Activated naive CD4-positive, alpha-beta T cell treated with anti-CD3 and anti-CD28 coated beads, Interleukin-2, amount 10 ng/mL, durations not matched to agents 7 days and 5 days (primary cell): ENCODE data around the gene MUC12.
"Not testable (repeated sequence)": the region's sequence is repeated elsewhere in the genome, so short reads cannot be mapped to it uniquely, and the experiment has no call there.

Source experiments
- CTCF ChIA-PET: fragments of 350-600 bp; sonication (Branson Sonifier 250); formaldehyde crosslinking; loops from one replicate; lab custom pipeline; 2021; ENCODE audit warnings: antibody characterized with exemption; lab: Charles Lee
- DNase-seq: peaks from one replicate; pipeline ENCODE4 v3.0.0-alpha.2; 2020
- H3K27ac Mint-ChIP-seq: one replicate; pipeline ENCODE4 v1.8.0; 2021; ENCODE audit warnings: mild to moderate bottlenecking, moderate library complexity, mixed read lengths
- H3K27me3 Mint-ChIP-seq: one replicate; pipeline ENCODE4 v1.8.0; 2021; ENCODE audit warnings: mild to moderate bottlenecking, mixed read lengths
- H3K36me3 Mint-ChIP-seq: one replicate; pipeline ENCODE4 v1.8.0; 2021; ENCODE audit warnings: mixed read lengths
- H3K4me1 Mint-ChIP-seq: one replicate; pipeline ENCODE4 v1.8.0; 2021; ENCODE audit warnings: mixed read lengths
- H3K4me3 Mint-ChIP-seq: one replicate; pipeline ENCODE4 v1.8.0; 2021; ENCODE audit warnings: mild to moderate bottlenecking, moderate library complexity, mixed read lengths
- H3K9me3 Mint-ChIP-seq: one replicate; pipeline ENCODE4 v1.8.0; 2021; ENCODE audit warnings: mixed read lengths

Gene MUC12

DNA sequence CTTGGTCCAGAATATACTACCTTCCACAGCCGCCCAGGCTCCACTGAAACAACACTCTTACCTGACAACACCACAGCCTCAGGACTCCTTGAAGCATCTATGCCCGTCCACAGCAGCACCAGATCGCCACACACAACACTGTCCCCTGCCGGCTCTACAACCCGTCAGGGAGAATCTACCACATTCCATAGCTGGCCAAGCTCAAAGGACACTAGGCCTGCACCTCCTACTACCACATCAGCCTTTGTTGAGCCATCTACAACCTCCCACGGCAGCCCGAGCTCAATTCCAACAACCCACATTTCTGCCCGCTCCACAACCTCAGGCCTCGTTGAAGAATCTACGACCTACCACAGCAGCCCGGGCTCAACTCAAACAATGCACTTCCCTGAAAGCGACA is 22.9 kb downstream of the MUC12 start:
- H3K27ac Mint-ChIP-seq, DNase-seq, H3K27me3 Mint-ChIP-seq, H3K36me3 Mint-ChIP-seq, H3K4me1 Mint-ChIP-seq, H3K4me3 Mint-ChIP-seq, CTCF ChIA-PET, H3K9me3 Mint-ChIP-seq: not testable (repeated sequence)

DNA sequence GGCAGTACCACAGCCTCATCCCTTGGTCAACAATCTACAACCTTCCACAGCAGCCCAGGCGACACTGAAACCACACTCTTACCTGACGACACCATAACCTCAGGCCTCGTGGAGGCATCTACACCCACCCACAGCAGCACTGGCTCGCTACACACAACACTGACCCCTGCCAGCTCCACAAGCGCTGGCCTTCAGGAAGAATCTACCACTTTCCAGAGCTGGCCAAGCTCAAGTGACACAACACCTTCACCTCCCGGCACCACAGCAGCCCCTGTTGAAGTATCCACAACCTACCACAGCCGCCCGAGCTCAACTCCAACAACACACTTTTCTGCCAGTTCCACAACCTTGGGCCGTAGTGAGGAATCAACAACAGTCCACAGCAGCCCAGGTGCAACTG is 25.3 kb downstream of the MUC12 start:
- H3K27me3 Mint-ChIP-seq, H3K4me3 Mint-ChIP-seq, CTCF ChIA-PET, H3K27ac Mint-ChIP-seq, DNase-seq, H3K4me1 Mint-ChIP-seq, H3K9me3 Mint-ChIP-seq, H3K36me3 Mint-ChIP-seq: not testable (repeated sequence)

DNA sequence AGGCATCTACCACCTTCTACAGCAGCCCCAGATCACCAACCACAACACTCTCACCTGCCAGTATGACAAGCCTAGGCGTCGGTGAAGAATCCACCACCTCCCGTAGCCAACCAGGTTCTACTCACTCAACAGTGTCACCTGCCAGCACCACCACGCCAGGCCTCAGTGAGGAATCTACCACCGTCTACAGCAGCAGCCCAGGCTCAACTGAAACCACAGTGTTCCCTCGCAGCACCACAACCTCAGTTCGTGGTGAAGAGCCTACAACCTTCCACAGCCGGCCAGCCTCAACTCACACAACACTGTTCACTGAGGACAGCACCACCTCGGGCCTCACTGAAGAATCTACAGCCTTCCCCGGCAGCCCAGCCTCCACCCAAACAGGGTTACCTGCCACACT is 29.2 kb downstream of the MUC12 start:
- H3K27me3 Mint-ChIP-seq, H3K36me3 Mint-ChIP-seq, H3K4me3 Mint-ChIP-seq, CTCF ChIA-PET, H3K4me1 Mint-ChIP-seq, DNase-seq, H3K27ac Mint-ChIP-seq: not testable (repeated sequence)
- peaks cover 14% of the 10 kb centered on the region for H3K9me3 Mint-ChIP-seq

DNA sequence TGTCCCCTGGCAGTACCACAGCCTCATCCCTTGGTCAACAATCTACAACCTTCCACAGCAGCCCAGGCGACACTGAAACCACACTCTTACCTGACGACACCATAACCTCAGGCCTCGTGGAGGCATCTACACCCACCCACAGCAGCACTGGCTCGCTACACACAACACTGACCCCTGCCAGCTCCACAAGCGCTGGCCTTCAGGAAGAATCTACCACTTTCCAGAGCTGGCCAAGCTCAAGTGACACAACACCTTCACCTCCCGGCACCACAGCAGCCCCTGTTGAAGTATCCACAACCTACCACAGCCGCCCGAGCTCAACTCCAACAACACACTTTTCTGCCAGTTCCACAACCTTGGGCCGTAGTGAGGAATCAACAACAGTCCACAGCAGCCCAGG is 30.0 kb downstream of the MUC12 start:
- DNase-seq, H3K27ac Mint-ChIP-seq, H3K4me1 Mint-ChIP-seq, H3K36me3 Mint-ChIP-seq, H3K4me3 Mint-ChIP-seq, H3K27me3 Mint-ChIP-seq, CTCF ChIA-PET: not testable (repeated sequence)
- peaks cover 14% of the 10 kb centered on the region for H3K9me3 Mint-ChIP-seq

DNA sequence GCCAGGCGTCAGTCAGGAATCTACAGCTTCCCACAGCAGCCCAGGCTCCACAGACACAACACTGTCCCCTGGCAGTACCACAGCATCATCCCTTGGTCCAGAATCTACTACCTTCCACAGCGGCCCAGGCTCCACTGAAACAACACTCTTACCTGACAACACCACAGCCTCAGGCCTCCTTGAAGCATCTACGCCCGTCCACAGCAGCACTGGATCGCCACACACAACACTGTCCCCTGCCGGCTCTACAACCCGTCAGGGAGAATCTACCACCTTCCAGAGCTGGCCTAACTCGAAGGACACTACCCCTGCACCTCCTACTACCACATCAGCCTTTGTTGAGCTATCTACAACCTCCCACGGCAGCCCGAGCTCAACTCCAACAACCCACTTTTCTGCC is 30.7 kb downstream of the MUC12 start:
- CTCF ChIA-PET, H3K4me1 Mint-ChIP-seq: not testable (repeated sequence)

DNA sequence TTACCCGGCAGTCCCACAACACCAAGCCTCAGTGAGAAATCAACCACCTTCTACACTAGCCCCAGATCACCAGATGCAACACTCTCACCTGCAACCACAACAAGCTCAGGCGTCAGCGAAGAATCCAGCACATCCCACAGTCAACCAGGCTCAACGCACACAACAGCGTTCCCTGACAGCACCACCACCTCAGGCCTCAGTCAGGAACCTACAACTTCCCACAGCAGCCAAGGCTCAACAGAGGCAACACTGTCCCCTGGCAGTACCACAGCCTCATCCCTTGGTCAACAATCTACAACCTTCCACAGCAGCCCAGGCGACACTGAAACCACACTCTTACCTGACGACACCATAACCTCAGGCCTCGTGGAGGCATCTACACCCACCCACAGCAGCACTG is 33.0 kb downstream of the MUC12 start:
- H3K4me3 Mint-ChIP-seq, H3K4me1 Mint-ChIP-seq, CTCF ChIA-PET, H3K27ac Mint-ChIP-seq, DNase-seq, H3K27me3 Mint-ChIP-seq, H3K36me3 Mint-ChIP-seq: not testable (repeated sequence)
- peaks cover 12% of the 10 kb centered on the region for H3K9me3 Mint-ChIP-seq

More for the DNA sequence above, 30.7 kb downstream of the MUC12 start:
- peaks cover 14% of the 10 kb centered on the region for H3K9me3 Mint-ChIP-seq
- DNase-seq, H3K4me3 Mint-ChIP-seq, H3K27me3 Mint-ChIP-seq, H3K27ac Mint-ChIP-seq, H3K36me3 Mint-ChIP-seq: not testable (repeated sequence)

DNA sequence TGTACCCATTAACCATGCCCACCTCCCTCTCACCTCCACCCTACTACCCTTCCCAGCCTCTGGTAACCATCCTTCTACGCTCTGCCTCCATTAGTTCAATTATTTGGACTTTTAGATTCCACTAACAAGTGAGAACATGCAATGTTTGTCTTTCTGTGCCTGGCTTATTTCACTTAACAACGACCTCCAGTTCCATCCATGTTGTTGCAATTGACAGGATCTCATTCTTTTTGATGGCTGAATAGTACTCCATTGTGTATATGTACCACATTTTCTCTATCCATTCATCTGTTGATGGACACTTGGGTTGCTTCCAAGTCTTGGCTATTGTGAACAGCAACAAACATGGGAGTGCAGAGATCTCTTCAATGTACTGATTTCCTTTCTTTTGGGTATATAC is 38.0 kb downstream of the MUC12 start:
- H3K36me3 Mint-ChIP-seq, H3K4me3 Mint-ChIP-seq, DNase-seq, H3K27ac Mint-ChIP-seq, H3K9me3 Mint-ChIP-seq, CTCF ChIA-PET, H3K4me1 Mint-ChIP-seq: not testable (repeated sequence)
- peaks cover 11% of the 10 kb centered on the region for H3K27me3 Mint-ChIP-seq

DNA sequence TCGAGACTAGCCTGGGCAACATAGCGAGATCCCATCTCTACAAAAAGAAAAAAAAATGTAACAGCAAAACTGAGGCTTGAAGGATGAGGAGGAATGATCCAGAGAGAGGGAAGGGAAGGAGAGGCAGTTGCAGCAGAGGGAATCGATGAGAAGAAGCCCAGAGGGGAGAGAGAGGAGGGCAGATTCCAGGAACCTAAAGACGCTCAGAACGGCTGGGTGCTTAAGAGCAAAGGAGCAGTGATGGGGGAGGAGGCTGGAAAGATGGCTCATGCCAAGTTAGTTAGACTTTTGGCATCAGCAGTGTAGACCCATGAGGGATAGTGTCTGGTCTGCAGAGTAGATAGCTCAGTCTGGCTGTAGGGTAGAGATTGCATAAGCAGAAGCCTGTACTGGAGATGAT is 40.3 kb downstream of the MUC12 start:
- no peaks in the 10 kb centered on the region for H3K9me3 Mint-ChIP-seq
- H3K36me3 Mint-ChIP-seq, result peaks cover 2% of the 10 kb centered on the region
- CTCF ChIA-PET, result no interaction called here
- peaks cover 14% of the 10 kb centered on the region for H3K27me3 Mint-ChIP-seq
- no peak overlapping the region for H3K4me3 Mint-ChIP-seq
- H3K27ac Mint-ChIP-seq, result no peak overlapping the region
- DNase-seq, result no peak
- H3K4me1 Mint-ChIP-seq, result no peaks in the 10 kb centered on the region

DNA sequence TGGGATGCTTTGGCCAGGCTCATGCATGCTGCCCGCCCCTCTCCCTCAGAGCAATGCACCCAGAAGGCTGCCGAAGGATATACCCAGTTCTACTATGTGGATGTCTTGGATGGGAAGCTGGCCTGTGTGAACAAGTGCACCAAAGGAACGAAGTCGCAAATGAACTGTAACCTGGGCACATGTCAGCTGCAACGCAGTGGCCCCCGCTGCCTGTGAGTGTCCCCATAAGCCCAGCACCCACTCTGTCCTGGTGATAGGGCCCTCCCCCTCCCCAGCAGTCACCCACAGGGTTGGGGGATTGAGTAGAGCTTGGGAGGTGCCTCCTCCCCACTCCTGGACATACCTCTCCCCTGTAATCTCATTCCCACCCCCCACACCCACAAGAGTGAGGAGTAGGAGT is 43.6 kb downstream of the MUC12 start:
- Mint-ChIP-seq H3K4me1 (peaks cover 11% of the 10 kb centered on the region), H3K27ac (no peak overlapping the region), H3K36me3 (peaks cover 2% of the 10 kb centered on the region), H3K27me3 (peaks cover 37% of the 10 kb centered on the region), H3K9me3 (no peaks in the 10 kb centered on the region), H3K4me3 (no peak overlapping the region)
- CTCF ChIA-PET, result no interaction called here
- DNase-seq, result no peak

DNA sequence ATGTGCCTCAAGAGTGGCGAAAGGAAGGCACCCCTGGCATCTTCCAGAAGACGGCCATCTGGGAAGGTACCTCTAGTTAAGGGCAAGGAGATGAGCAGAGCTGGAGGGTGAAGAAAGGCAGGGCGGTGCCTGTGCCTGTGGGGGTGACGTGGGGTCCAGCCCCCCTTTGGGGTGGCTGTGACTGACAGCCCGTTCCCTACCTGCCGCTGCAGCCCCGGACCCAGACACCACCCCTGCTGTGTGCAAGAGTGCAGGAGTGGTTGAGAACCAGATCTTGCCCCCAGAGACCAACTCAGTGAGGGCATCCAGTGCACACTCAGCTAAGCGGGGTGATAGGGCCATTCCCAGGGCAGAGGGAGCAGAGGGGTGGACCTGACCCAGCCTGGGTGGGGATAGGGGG is 46.3 kb downstream of the MUC12 start:
- Mint-ChIP-seq H3K27me3 (peaks cover 38% of the 10 kb centered on the region), H3K4me3 (peak overlapping the region; percentile 80), H3K9me3 (no peaks in the 10 kb centered on the region), H3K27ac (peak overlapping the region; percentile 39), H3K36me3 (no peaks in the 10 kb centered on the region), H3K4me1 (peaks cover 13% of the 10 kb centered on the region)
- DNase-seq, result no peak
- CTCF ChIA-PET, result no interaction called here

DNA sequence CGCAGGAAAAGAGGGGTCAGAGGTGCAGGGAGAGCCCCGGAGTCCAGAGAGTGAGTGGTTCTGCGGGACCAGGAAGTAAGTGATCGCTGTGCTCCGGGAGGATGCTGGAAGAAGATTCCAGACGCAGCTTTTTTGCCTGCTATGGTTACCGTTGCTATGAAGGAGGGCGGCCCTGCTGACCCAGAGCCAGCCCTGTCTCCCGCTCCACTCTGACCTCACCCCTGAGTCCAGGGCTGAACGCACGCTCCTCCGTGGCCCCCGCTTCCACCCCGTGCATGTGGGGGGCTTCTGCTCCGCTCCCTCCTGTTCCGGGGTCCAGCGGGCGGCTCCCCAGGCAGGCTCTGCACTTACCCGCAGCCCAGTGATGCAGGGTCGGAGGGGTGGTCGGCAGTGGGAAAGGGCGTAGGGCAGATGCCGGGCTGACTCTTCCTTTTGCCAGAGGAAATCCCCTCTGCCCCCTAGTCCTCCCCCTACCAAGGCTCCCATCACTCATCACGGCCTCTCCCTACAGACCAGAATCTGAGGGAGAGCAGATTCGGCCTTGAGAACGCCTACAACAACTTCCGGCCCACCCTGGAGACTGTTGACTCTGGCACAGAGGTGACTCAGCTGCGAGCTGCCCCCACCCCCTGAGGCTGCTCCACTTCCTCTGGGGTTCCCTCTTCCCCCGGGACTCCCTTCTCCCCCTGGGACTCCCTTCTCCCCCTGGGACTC is 47.9 kb downstream of the MUC12 start:
- peak overlapping the region; percentile 88 for H3K27ac Mint-ChIP-seq
- CTCF ChIA-PET, result no interaction called here
- DNase-seq, result peak; percentile 85
- peak overlapping the region; percentile 80 for H3K4me3 Mint-ChIP-seq
- H3K4me1 Mint-ChIP-seq, result peaks cover 13% of the 10 kb centered on the region
- H3K36me3 Mint-ChIP-seq, result no peaks in the 10 kb centered on the region
- no peaks in the 10 kb centered on the region for H3K9me3 Mint-ChIP-seq
- H3K27me3 Mint-ChIP-seq, result peaks cover 53% of the 10 kb centered on the region

DNA sequence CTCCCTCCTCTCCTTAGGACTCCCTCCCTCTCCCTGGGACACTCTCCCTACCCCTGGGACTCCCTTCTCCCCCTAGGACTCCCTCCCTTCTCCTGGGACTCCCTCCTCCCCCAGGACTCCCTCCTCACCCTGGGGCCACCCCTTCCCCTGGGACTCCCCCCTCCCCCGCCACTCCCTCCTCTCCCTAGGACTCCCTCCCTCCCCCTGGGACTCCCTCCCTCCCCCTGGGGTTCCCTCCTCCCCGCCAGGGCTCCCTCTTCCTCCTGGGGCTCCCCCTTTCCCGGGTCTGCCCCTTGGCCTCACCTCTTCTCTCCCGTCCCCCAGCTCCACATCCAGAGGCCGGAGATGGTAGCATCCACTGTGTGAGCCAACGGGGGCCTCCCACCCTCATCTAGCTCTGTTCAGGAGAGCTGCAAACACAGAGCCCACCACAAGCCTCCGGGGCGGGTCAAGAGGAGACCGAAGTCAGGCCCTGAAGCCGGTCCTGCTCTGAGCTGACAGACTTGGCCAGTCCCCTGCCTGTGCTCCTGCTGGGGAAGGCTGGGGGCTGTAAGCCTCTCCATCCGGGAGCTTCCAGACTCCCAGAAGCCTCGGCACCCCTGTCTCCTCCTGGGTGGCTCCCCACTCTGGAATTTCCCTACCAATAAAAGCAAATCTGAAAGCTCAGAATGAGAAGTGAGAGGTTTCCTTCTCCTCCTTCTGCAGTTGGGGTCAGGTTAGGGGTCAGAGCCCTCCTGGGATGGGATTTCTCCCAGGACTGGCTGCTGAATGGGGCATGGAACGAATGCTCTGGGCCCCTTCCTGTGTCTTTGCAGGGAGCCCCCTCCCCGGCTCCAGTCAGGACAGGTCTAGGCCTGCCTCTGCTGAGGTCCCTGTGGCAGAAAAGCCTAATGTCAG is 49.2 kb downstream of the MUC12 start:
- H3K27ac Mint-ChIP-seq, result no peak overlapping the region
- H3K9me3 Mint-ChIP-seq, result no peaks in the 10 kb centered on the region
- no peaks in the 10 kb centered on the region for H3K36me3 Mint-ChIP-seq
- H3K4me3 Mint-ChIP-seq, result peak overlapping the region; percentile 26
- H3K27me3 Mint-ChIP-seq, result peaks cover 58% of the 10 kb centered on the region
- no peak for DNase-seq
- CTCF ChIA-PET, result no interaction called here
- H3K4me1 Mint-ChIP-seq, result peaks cover 13% of the 10 kb centered on the region

DNA sequence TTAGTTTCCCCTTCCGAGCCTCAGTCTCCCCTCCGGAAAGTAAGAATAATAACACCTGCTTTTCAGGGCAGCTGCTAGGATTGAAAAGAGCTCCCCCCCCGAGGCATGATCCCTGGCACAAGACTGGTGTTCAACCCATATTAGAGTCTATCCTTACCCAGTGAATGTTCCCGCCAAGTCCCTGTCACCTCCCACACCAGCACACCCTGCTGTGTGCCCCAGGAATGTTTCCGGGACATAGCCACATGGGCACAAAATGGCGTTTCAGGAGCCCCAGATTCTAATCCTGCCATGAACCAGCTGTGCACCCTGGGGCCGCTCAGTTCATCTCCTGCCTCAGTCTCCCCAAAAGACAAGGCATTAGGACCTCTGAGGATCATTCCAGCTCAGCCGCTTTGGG is 51.1 kb downstream of the MUC12 start:
- DNase-seq, result no peak
- no peaks in the 10 kb centered on the region for H3K9me3 Mint-ChIP-seq
- no peaks in the 10 kb centered on the region for H3K36me3 Mint-ChIP-seq
- H3K4me1 Mint-ChIP-seq, result peaks cover 13% of the 10 kb centered on the region
- H3K27me3 Mint-ChIP-seq, result peaks cover 56% of the 10 kb centered on the region
- CTCF ChIA-PET, result no interaction called here
- no peak overlapping the region for H3K27ac Mint-ChIP-seq
- H3K4me3 Mint-ChIP-seq, result no peak overlapping the region

DNA sequence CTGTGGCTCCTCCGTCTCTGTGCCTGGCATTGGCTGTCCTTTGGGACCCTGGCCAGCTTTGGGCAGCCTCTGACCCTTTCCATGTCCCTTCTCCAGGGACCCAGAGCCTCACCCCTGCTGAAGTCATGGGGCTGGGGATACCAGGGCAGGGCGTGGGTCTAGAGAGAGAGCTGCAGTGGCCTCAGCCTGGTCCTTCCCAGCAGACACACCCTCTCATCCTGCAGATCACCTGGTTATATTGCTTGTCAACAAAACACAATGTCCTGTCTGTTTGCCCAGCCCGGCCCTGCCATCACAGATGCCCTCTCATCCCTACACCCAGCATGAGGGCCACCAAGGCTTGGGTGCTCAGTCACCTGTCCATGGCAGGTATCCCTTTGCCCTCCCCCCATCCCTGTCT is 52.3 kb downstream of the MUC12 start:
- CTCF ChIA-PET, result no interaction called here
- Mint-ChIP-seq H3K4me3 (no peak overlapping the region), H3K4me1 (peaks cover 7% of the 10 kb centered on the region), H3K9me3 (no peaks in the 10 kb centered on the region), H3K27me3 (peaks cover 43% of the 10 kb centered on the region), H3K36me3 (no peaks in the 10 kb centered on the region), H3K27ac (no peak overlapping the region)
- no peak for DNase-seq

DNA sequence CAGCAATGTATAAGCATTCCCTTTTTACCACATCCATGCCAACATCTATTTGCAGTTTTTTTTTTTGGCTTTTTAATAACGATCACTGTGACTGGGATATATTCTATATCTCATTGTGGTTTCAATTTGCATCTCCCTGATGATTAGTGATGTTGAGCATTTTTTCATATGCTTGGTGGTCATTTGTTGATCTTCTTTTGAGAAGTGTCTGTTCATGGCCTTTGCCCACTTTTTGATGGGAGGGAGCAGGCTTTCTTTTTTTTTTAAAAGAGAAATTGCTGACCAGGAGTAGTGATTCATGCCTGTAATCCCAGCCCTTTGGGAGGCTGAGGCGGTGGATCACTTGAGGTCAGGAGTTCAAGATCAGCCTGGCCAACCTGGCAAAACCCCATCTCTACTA is 54.5 kb downstream of the MUC12 start:
- H3K27ac Mint-ChIP-seq, result no peak overlapping the region
- no peaks in the 10 kb centered on the region for H3K4me1 Mint-ChIP-seq
- no peaks in the 10 kb centered on the region for H3K9me3 Mint-ChIP-seq
- CTCF ChIA-PET, result no interaction called here
- no peaks in the 10 kb centered on the region for H3K36me3 Mint-ChIP-seq
- H3K4me3 Mint-ChIP-seq, result no peak overlapping the region
- DNase-seq, result no peak
- H3K27me3 Mint-ChIP-seq, result peaks cover 34% of the 10 kb centered on the region
